ENCODE measurements around the gene AASDHPPT. TPM values are rescaled to one million over a fixed set of nuclear protein-coding genes. Genes with fewer than 3 reads are reported as not detected.

Gene AASDHPPT
- total RNA-seq, 1 experiment from 2014 or later, result 63.4 TPM

GRCh38 chr11:106086135-106086534, 8.7 kb downstream of the AASDHPPT start:
- peaks cover 20% of the 10 kb centered on the region for H3K4me1 ChIP-seq (ENCODE audit: control insufficient read depth, insufficient read depth, low read length)
- peak overlapping the region; percentile 59; the same call in 1 of the 2 replicates for H3K27ac ChIP-seq (ENCODE audit: low read length)
- DNase-seq (ENCODE audit: low read depth, low spot score) (no peak), ATAC-seq (no peak)
- H3K4me3 ChIP-seq (ENCODE audit: low read depth in 2 of 2, low read length in 2 of 2), result no peak overlapping the region
- ChIA-PET POLR2A (interaction anchor here (0.7 kb wide), 1 partner anchor 9 kb away, joined by 3 read pairs; the partner anchor contains the start of gene KBTBD3), CTCF (interaction anchor here (1.3 kb wide), 1 partner anchor 951 kb away, joined by 3 read pairs; no protein-coding TSS in a partner anchor)
- intact Hi-C loops (cut with micrococcal nuclease; ENCODE audit: unreplicated experiment), result loop anchor here (5.0 to 10.0 kb wide), 2 partner anchors 609 to 951 kb away; no protein-coding TSS in a partner anchor
- H3K9me3 ChIP-seq (ENCODE audit: control insufficient read depth, insufficient read depth, low read depth, low read length), result no peaks in the 10 kb centered on the region
- no peaks in the 10 kb centered on the region for H3K27me3 ChIP-seq (ENCODE audit: control insufficient read depth, insufficient read depth, low read length)
- H3K36me3 ChIP-seq (ENCODE audit: control insufficient read depth, insufficient read depth, low read length), result peaks cover 56% of the 10 kb centered on the region
- TF ChIP-seq CTCF (IDR thresholded peaks at IDR 0.05) (no peak), POLR2AphosphoS5 (IDR thresholded peaks at IDR 0.05; ENCODE audit: low read depth, low read length) (no peak), SIN3A (IDR thresholded peaks at IDR 0.05; ENCODE audit: borderline replicate concordance, insufficient read depth, low read depth, low read length) (no peak), TCF7L2 (IDR thresholded peaks at IDR 0.05; ENCODE audit: low read depth, low read length) (no peak), REST (IDR thresholded peaks at IDR 0.05; ENCODE audit: insufficient read depth in 1 of 2, low read depth in 2 of 2, low read length in 1 of 2) (no peak)
- in situ Hi-C loops (cut with HindIII; ENCODE audit: low pct_unique_long_range_greater_than_20kb, low sequenced_read_pairs), result no loop called here
- BruUV-seq (replicated peaks), result no TSS peak

- POLR2A ChIA-PET, result interaction anchor here (0.6 to 0.7 kb wide), 2 partner anchors 10 kb away, joined by 3 read pairs; partner anchors contain the start of gene KBTBD3
- DNase-seq (ENCODE audit: low read depth, low spot score) (no peak), ATAC-seq (no peak)
- Histone ChIP-seq H3K27ac (ENCODE audit: low read length) (peak overlapping the region; percentile 59), H3K27me3 (ENCODE audit: control insufficient read depth, insufficient read depth, low read length) (no peaks in the 10 kb centered on the region), H3K4me1 (ENCODE audit: control insufficient read depth, insufficient read depth, low read length) (peaks cover 20% of the 10 kb centered on the region), H3K4me3 (ENCODE audit: low read depth in 2 of 2, low read length in 2 of 2) (no peak overlapping the region), H3K9me3 (ENCODE audit: control insufficient read depth, insufficient read depth, low read depth, low read length) (no peaks in the 10 kb centered on the region), H3K36me3 (ENCODE audit: control insufficient read depth, insufficient read depth, low read length) (peaks cover 58% of the 10 kb centered on the region)
- TF ChIP-seq REST (IDR thresholded peaks at IDR 0.05; ENCODE audit: insufficient read depth in 1 of 2, low read depth in 2 of 2, low read length in 1 of 2) (no peak), SIN3A (IDR thresholded peaks at IDR 0.05; ENCODE audit: borderline replicate concordance, insufficient read depth, low read depth, low read length) (no peak), POLR2AphosphoS5 (IDR thresholded peaks at IDR 0.05; ENCODE audit: low read depth, low read length) (no peak), CTCF (IDR thresholded peaks at IDR 0.05) (no peak), TCF7L2 (IDR thresholded peaks at IDR 0.05; ENCODE audit: low read depth, low read length) (no peak)
- BruUV-seq (replicated peaks), result no TSS peak
- in situ Hi-C loops (cut with HindIII; ENCODE audit: low pct_unique_long_range_greater_than_20kb, low sequenced_read_pairs), result no loop called here
- intact Hi-C loops (cut with micrococcal nuclease; ENCODE audit: unreplicated experiment), result loop anchor here (5.0 to 10.0 kb wide), 2 partner anchors 608 to 950 kb away; no protein-coding TSS in a partner anchor
- CTCF ChIA-PET, result interaction anchor here (0.5 to 1.3 kb wide), 2 partner anchors 445 to 950 kb away, joined by 3 to 5 read pairs; no protein-coding TSS in a partner anchor
These were observed 9.4 kb downstream of the AASDHPPT start for GRCh38 chr11:106086850-106087249.

Measured in Panc1 (cell line).